Activated CD8-positive, alpha-beta memory T cell treated with anti-CD3 and anti-CD28 coated beads for 4 hours (primary cell): ENCODE measurements around the gene KMO.

Source experiments
- DNase-seq, 2 donors: peaks; one replicate each; pipeline ENCODE4 v3.0.0-alpha.2; 2020; ENCODE audit warnings: low read depth in 2 of 2

The KMO gene

GRCh38 chr1:241532162-241532531 is at the start of gene KMO:
Gene KMO (plus strand): TSS chr1:241532378. CDS start chr1:241532445, 67 bp downstream.
- DNase-seq, result no peak

GRCh38 chr1:241482761-241483250 is 49.4 kb upstream of the KMO start:
- no peak for DNase-seq

DNA sequence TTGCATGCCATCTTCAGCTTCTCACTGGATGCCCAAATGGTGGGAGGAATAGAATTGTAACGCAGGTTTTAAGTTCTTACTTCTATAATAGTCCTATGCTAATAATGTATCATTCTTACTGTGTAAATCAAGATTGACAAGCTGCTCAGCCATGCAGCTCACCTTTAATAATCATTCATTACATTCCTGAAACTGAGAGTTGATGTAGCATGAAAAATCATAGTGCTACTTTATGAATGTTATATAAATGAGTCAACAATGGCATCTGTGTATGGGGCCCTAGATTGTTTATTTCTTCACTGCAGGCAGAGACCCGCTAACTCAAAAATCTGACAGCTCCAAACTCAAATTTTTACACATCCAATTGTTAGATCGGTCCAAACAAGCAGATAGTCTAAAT is 47.0 kb upstream of the KMO start:
- no peak for DNase-seq

DNA sequence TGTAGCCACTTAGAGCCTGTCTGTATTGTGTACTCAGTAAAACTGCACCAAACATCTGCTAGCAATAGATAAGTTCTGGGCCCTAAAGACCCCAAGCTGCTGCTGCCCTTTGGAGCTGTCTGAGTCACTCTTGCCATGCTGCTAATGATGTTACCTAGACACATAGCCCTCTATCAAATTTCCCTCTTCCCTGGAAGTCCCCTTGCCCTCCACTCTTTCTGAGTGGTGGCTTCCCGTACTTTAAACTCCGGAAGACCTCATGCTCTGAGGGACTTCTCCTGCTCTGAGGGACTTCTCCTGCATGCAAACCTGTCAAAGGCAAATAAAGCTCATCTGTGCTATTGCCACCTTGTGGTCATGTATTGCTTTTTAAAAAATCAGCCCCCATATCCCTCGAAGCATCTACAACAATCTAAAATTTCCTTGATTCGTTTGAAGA is 46.6 kb upstream of the KMO start:
- no peak for DNase-seq

GRCh38 chr1:241488739-241489138 is 43.4 kb upstream of the KMO start:
- DNase-seq, result no peak

DNA sequence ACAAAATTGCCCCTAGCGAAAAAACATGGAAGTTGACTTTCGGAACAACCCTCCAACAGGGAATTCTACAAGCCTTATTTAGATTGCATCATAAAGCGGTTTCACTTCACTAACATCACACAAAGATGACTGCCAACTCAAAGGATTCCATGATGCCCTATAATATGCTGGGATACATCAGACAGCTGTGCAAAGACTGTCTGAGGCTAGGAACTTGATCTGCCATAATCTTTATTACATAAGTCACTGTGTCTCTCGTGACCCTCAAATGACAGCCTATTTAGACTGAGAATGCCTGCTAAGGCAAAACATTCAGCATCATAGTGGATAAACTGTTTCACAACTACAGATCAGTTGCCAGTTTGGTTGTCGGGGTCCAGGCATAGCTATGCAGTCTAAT is 36.4 kb upstream of the KMO start:
- no peak for DNase-seq

DNA sequence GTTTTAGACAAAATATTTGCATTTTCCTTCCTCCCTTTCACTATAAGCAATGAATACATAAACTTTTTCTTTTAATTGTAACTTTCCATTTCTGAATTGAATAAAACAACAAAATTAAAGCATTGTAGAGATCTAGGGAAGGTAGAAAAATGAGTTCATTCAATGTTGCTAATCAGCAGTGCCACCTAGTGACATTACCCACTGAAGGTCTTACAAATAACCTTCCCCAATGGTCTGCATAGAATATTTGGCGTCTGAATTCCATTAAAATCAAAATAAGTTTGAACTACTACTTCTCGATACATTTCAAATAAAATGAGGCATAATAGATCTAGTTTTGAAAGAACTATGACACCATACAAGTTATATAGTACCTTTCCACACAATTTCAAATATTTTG is 32.3 kb upstream of the KMO start:
- DNase-seq, result no peak

GRCh38 chr1:241503444-241503843 is 28.7 kb upstream of the KMO start:
- DNase-seq, result no peak

- DNase-seq, result no peak
Measured at GRCh38 chr1:241507189-241507863, 24.9 kb upstream of the KMO start.

DNA sequence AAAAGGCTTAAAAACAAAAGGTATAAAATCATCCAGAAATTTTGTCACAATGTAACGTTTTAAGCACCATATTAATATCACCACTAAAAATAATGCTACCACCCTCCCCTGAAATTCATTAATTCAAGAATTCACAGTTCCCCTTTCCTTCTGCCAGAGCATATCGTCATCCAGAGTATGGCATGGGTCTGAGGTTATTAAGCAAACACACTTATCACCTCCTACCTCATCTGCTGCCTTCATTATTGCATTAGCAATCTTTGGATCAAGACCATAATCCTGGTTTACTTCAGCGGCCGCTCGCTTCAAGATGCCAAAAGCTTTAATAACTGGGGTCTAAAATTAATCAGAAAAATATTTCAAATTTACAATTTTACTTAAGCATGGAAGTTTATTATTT is 18.8 kb upstream of the KMO start:
- no peak for DNase-seq

GRCh38 chr1:241518476-241519307 is 13.5 kb upstream of the KMO start:
- DNase-seq, result no peak

DNA sequence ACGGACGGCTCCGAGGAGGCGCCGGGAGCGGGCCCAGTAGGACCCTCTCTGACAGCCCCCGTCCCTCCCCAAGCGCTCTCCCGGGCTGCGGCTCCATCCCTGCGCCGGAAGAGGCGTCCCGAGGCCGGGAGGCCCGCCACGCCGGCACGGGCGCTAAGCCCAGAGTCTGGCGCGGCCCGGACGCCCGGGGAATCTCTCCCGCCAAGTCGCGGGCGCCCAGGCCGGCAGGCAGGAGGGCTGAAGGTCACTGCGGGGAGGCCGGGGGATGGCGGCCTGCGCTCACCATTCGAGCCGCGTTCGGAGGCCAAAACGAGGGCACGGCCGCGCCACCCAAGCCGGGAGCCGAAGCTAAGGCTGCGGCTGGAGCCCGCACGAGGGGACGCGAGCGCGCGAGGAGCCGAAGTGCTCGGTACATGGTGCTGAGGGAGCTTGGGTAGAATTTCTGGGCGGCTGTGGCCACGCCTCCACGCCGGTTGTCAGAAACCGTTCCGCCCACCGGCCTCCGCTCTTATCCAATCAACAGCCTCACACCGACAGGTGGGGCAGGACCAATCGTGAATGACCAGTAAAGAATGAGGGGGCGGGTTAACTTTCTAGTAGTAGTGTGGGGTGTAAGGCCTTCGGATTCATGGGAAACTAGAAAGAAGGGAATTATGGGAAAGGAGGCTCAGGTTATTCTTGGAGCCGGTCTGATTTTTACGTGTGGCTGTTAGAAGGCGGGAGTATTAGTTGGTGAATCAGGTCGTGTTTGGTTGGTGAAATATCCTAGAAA is 12.7 kb upstream of the KMO start, which contains the start of gene FH:
TSS of gene FH (minus strand) at position 448 of the 772 bp plus-strand sequence. CDS start at position 415, 33 bp downstream.
- DNase-seq, result peak; percentile 85 to 89

DNA sequence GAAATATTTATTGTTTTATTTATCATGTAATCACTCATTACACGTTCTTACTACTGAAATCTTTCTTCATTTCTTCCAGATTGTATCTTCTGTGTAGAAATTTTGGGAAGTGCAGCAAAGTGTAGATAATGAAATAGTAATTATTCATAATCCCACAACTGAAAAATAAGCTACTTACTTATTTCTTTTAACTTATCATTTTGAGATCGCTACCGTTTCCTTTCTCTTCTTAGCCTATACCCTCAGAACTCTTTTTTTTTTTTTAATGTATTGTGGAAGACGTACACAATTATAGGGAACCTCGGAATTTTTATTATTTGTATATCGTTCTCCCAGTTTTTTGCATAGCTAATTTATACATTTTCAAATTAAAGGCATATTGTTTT is 12.1 kb upstream of the KMO start:
- DNase-seq, result no peak

- DNase-seq, result no peak
Measured at GRCh38 chr1:241521718-241522117, 10.5 kb upstream of the KMO start.

DNA sequence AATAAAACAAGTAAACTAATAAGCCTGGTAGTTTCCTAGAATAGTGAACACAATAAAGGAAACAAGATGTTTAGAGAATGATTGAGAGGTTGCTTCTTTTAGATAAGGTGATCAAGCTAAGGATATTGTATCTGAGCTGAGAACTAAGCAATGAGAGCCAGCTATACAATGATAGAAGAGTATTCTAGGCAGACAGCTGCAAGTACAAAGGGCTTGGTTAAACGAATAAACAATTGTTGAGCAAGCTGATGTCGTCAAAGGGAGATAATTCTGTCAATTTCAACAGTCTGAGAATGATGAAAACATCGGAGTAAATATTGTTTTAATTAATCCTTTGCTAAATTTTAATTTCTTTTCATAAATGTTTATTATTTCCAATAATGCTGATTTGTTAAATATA is 7.2 kb upstream of the KMO start:
- no peak for DNase-seq

- DNase-seq, result no peak
Measured at GRCh38 chr1:241527146-241527545, 5.0 kb upstream of the KMO start.

- no peak for DNase-seq
Measured at GRCh38 chr1:241531195-241532161, 700 bp upstream of the KMO start.

DNA sequence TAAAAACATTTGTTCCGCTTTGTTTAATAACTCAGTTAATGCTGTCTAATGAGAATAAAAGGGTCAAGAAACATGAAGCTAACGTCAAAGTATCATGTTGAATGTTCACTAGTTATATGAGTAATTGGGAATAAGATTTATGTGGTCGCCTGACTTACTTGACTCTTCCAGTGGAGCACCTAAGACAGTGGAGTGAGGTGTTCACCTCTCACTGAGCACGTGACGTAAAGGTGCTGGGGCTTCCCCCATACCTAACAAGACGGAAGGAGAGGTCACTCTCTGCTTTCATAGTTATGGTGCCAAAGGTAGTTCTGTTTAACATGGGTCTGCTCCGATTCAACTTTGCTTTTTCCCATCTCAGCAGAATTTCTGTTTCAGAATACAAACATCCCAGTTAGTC is 686 bp downstream of the KMO start:
- no peak for DNase-seq

DNA sequence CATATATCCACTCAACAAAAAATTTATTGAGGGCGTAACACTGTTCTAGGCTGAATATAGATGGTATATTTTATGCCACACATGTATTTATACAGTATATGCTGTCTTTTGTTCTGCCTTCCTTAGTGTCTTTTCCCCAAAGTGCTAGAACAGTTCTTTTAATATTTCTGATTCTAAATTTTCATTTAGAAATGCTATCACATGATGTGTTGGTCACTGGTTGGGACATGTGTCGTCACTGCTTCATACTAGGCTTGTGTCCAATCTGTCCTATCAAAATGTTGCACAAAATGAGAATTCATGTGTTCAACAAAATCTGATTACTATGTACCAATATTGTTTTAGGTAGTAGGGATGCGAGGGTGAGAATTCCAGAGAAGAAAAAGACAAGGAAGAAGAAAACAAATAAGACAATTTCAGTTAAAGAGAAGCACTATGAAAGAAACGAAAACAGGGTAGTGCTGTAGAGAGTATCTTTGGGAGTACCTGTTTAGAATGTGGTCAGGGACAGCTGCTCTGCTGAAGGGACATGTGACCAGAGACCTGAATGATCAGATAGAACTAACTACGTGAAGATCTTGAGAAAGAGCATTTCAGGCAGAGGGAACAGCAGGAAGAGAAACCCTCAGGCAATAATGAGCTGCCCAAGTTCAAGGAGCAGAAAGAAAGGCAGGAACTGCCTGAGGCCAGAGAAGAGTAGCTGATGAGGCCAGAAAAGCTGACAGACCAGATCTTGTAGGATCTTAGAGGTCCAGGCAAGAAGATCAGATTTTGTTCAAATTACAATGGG is 1.3 kb downstream of the KMO start:
- no peak for DNase-seq

DNA sequence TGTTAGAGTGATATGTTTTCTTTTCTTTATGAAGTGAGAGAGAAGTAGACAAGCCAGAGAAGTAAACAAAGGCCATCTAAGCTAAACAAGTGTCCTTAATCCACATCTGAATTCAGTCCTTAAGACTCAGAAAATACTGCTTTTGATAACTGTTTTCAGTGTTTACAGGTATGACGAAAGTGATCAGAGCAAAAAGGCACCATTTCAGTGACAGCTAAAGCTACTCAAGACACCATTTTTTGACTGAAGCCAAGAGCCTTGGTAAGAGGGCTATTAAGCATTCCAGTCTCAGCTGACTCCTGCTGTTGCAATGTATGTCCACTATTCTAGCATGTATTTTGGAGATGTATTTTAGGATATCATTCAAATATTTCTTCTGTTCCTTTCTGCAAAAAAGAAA is 4.1 kb downstream of the KMO start:
- DNase-seq, result no peak
